Stimulated activated CD4-positive, alpha-beta T cell treated with anti-CD3 and anti-CD28 coated beads, Interleukin-15, amount 100 ng/mL, for 24 hours (primary cell): ENCODE results near the gene CTIF.
"Not testable (repeated sequence)": the region's sequence is repeated elsewhere in the genome, so short reads cannot be mapped to it uniquely, and the experiment has no call there.

Source experiments
- DNase-seq: peaks from one replicate; pipeline ENCODE4 v3.0.0-alpha.2; 2020

Gene CTIF

GRCh38 chr18:48538531-48539405 is at the start of gene CTIF:
Gene CTIF (plus strand): TSS chr18:48539031. CDS start chr18:48619566, 80,535 bp downstream.
- peak; percentile 86 for DNase-seq

- no peak for DNase-seq
Measured at GRCh38 chr18:48490641-48491293, 48.1 kb upstream of the CTIF start.

GRCh38 chr18:48492880-48493279 is 46.0 kb upstream of the CTIF start:
- DNase-seq: no peak

- DNase-seq: no peak
Measured at GRCh38 chr18:48493434-48494230, 45.2 kb upstream of the CTIF start.

- no peak for DNase-seq
Measured at GRCh38 chr18:48497863-48498262, 41.0 kb upstream of the CTIF start.

- DNase-seq: no peak
Measured at GRCh38 chr18:48500517-48500916, 38.3 kb upstream of the CTIF start.

- no peak for DNase-seq
Measured at GRCh38 chr18:48502906-48503305, 35.9 kb upstream of the CTIF start.

- DNase-seq: no peak
Measured at GRCh38 chr18:48504819-48505218, 34.0 kb upstream of the CTIF start.

GRCh38 chr18:48506983-48507568 is 31.8 kb upstream of the CTIF start:
- not testable (repeated sequence) for DNase-seq

GRCh38 chr18:48512498-48512897 is 26.3 kb upstream of the CTIF start:
- not testable (repeated sequence) for DNase-seq

- no peak for DNase-seq
Measured at GRCh38 chr18:48514786-48515185, 24.0 kb upstream of the CTIF start.

- DNase-seq: no peak
Measured at GRCh38 chr18:48517048-48517447, 21.8 kb upstream of the CTIF start.

- DNase-seq: no peak
Measured at GRCh38 chr18:48519431-48520100, 19.3 kb upstream of the CTIF start.

- DNase-seq: no peak
Measured at GRCh38 chr18:48521723-48522122, 17.1 kb upstream of the CTIF start.

- no peak for DNase-seq
Measured at GRCh38 chr18:48525671-48526070, 13.2 kb upstream of the CTIF start.

GRCh38 chr18:48527461-48527860 is 11.4 kb upstream of the CTIF start:
- DNase-seq: no peak

- DNase-seq: no peak
Measured at GRCh38 chr18:48528861-48529260, 10.0 kb upstream of the CTIF start.

GRCh38 chr18:48529796-48530195 is 9.0 kb upstream of the CTIF start:
- no peak for DNase-seq

- DNase-seq: no peak
Measured at GRCh38 chr18:48530399-48531081, 8.3 kb upstream of the CTIF start.

- DNase-seq: no peak
Measured at GRCh38 chr18:48531082-48531403, 7.8 kb upstream of the CTIF start.

- no peak for DNase-seq
Measured at GRCh38 chr18:48531908-48532307, 6.9 kb upstream of the CTIF start.
